ENCODE data around the gene RASGRF2.

DNA sequence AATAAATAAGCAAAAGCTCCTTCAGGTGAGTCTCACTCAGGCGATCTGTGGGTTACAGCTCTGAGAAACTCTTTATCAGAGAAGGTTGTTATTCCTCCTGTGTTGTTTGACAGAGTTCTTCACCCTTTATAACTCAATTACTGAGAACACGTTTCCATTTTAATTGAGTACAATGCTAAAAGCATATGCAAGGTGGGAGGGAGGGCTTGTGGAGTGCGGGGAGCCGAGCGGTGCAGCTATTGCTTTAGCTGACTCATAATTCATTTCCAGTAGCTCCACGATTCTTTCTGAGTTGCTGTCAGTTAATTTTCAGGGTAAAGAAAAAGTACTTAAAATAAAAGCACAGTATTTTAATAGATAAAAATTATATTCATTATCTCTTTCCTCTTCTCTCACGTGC lies 168.3 kb downstream of the RASGRF2 start:
- TF ChIP-seq, protein P1, sequence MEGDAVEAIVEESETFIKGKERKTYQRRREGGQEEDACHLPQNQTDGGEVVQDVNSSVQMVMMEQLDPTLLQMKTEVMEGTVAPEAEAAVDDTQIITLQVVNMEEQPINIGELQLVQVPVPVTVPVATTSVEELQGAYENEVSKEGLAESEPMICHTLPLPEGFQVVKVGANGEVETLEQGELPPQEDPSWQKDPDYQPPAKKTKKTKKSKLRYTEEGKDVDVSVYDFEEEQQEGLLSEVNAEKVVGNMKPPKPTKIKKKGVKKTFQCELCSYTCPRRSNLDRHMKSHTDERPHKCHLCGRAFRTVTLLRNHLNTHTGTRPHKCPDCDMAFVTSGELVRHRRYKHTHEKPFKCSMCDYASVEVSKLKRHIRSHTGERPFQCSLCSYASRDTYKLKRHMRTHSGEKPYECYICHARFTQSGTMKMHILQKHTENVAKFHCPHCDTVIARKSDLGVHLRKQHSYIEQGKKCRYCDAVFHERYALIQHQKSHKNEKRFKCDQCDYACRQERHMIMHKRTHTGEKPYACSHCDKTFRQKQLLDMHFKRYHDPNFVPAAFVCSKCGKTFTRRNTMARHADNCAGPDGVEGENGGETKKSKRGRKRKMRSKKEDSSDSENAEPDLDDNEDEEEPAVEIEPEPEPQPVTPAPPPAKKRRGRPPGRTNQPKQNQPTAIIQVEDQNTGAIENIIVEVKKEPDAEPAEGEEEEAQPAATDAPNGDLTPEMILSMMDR (conservative IDR thresholded peaks at IDR 0.05; ENCODE audit: low read length): no peak
- TF ChIP-seq EZH2phosphoT487 (IDR thresholded peaks at IDR 0.05; ENCODE audit: borderline replicate concordance): no peak

All from Loucy (cell line).